HG02763 (cell line): ENCODE data around the gene EVX1.

ENCODE experiments used
- ATAC-seq: cut with Tn5 transposase; IDR thresholded peaks from one replicate; pipeline ENCODE4 v1.9.1; 2021; ENCODE audit warnings: mild to moderate bottlenecking, moderate library complexity; ENCODE audit not compliant: unreplicated experiment

The EVX1 gene

GRCh38 chr7:27224983-27225934 is 17.3 kb upstream of the EVX1 start:
- ATAC-seq: no peak

GRCh38 chr7:27229448-27229847 is 13.2 kb upstream of the EVX1 start:
- ATAC-seq: no peak

- ATAC-seq: no peak
Observed at GRCh38 chr7:27235387-27236311, 7.0 kb upstream of the EVX1 start.

- no peak for ATAC-seq
Observed at GRCh38 chr7:27237735-27238334, 4.8 kb upstream of the EVX1 start.

GRCh38 chr7:27238979-27239386 is 3.6 kb upstream of the EVX1 start:
- no peak for ATAC-seq

- ATAC-seq: no peak
Observed at GRCh38 chr7:27239387-27240014, 3.1 kb upstream of the EVX1 start.

- ATAC-seq: no peak
Observed at GRCh38 chr7:27240015-27240731, 2.4 kb upstream of the EVX1 start.

- ATAC-seq: no peak
Observed at GRCh38 chr7:27241189-27242056, 1.2 kb upstream of the EVX1 start.

- no peak for ATAC-seq
Observed at GRCh38 chr7:27242154-27242553, 448 bp upstream of the EVX1 start.

- no peak for ATAC-seq
Observed at GRCh38 chr7:27243340-27244163, 950 bp downstream of the EVX1 start.

- no peak for ATAC-seq
Observed at GRCh38 chr7:27244488-27245123, 2.0 kb downstream of the EVX1 start.

GRCh38 chr7:27245124-27245797 is 2.7 kb downstream of the EVX1 start:
- ATAC-seq: no peak

GRCh38 chr7:27245798-27246691 is 3.4 kb downstream of the EVX1 start:
- no peak for ATAC-seq

GRCh38 chr7:27247000-27247399 is 4.4 kb downstream of the EVX1 start:
- ATAC-seq: no peak

- ATAC-seq: no peak
Observed at GRCh38 chr7:27247452-27248426, 5.1 kb downstream of the EVX1 start.
